Measurements from ENCODE around the gene PNPO. TPM values are rescaled to one million over a fixed set of nuclear protein-coding genes. Genes with fewer than 3 reads are reported as not detected.

PNPO gene
- 10 to 100 TPM; 18.1 to 70.5 TPM for total RNA-seq

- Histone ChIP-seq H3K4me1 (peaks cover 9% of the 10 kb centered on the region), H3K27ac (peak within 1 kb of the TSS; percentile 80), H3K4me3 (peak within 1 kb of the TSS; percentile 65), H3K9ac (ENCODE audit: low read depth in 2 of 2, low read length in 2 of 2) (peak within 1 kb of the TSS; percentile 83 to 92), H3K27me3 (no peaks in the 10 kb centered on the region), H3K36me3 (no peaks in the 10 kb centered on the region), H3K9me3 (no peaks in the 10 kb centered on the region)
- DNase-seq: peak; percentile 97
- TF ChIP-seq CTCF (IDR thresholded peaks at IDR 0.05): no peak
- intact Hi-C loops (cut with DNase I): loop anchor here (5.0 kb wide), 1 partner anchor 44 kb away; the partner anchor contains the start of gene SP2
Observed at GRCh38 chr17:47941246-47942095, at the start of gene PNPO. Gene PNPO (plus strand): TSS chr17:47941571. CDS start chr17:47941676, 105 bp downstream.

GRCh38 chr17:47894498-47895346 lies 46.6 kb upstream of the PNPO start:
- H3K27ac ChIP-seq: peak overlapping the region; percentile 65
- H3K9me3 ChIP-seq: no peaks in the 10 kb centered on the region
- peaks cover 18% of the 10 kb centered on the region for H3K4me1 ChIP-seq
- no peaks in the 10 kb centered on the region for H3K36me3 ChIP-seq
- H3K4me3 ChIP-seq: peak overlapping the region; percentile 44
- no peak for TF ChIP-seq CTCF (IDR thresholded peaks at IDR 0.05)
- H3K27me3 ChIP-seq: no peaks in the 10 kb centered on the region
- intact Hi-C loops (cut with DNase I): loop anchor here (5.0 kb wide), 1 partner anchor 48 kb away; the partner anchor contains the start of gene PNPO
- no peak for DNase-seq
- peak overlapping the region; percentile 82 to 83 for H3K9ac ChIP-seq (ENCODE audit: low read depth in 2 of 2, low read length in 2 of 2)

GRCh38 chr17:47895347-47895855 lies 46.0 kb upstream of the PNPO start:
- Histone ChIP-seq H3K36me3 (no peaks in the 10 kb centered on the region), H3K9ac (ENCODE audit: low read depth in 2 of 2, low read length in 2 of 2) (peak overlapping the region; percentile 82 to 83), H3K27ac (peak overlapping the region; percentile 65), H3K27me3 (no peaks in the 10 kb centered on the region), H3K4me1 (peaks cover 18% of the 10 kb centered on the region), H3K9me3 (no peaks in the 10 kb centered on the region), H3K4me3 (peak overlapping the region; percentile 44)
- no peak for TF ChIP-seq CTCF (IDR thresholded peaks at IDR 0.05)
- intact Hi-C loops (cut with DNase I): loop anchor here (5.0 kb wide), 1 partner anchor 47 kb away; the partner anchor contains the start of gene PNPO
- peak; percentile 55 for DNase-seq

- intact Hi-C loops (cut with DNase I): loop anchor here (5.0 kb wide), 1 partner anchor 46 kb away; the partner anchor contains the start of gene PNPO
- DNase-seq: peak; percentile 100
- no peak for TF ChIP-seq CTCF (IDR thresholded peaks at IDR 0.05)
- H3K4me3 ChIP-seq: peak within 1 kb of the TSS; percentile 82
- no peaks in the 10 kb centered on the region for H3K9me3 ChIP-seq
- peak within 1 kb of the TSS; percentile 92 to 98 for H3K9ac ChIP-seq (ENCODE audit: low read depth in 2 of 2, low read length in 2 of 2)
- no peaks in the 10 kb centered on the region for H3K36me3 ChIP-seq
- no peaks in the 10 kb centered on the region for H3K27me3 ChIP-seq
- peak within 1 kb of the TSS; percentile 86 for H3K27ac ChIP-seq
- peaks cover 18% of the 10 kb centered on the region for H3K4me1 ChIP-seq
Observed at GRCh38 chr17:47895856-47896671, 45.3 kb upstream of the PNPO start, which contains the start of gene SP2. Gene SP2 (plus strand): TSS chr17:47896236. CDS start chr17:47896287, 51 bp downstream.

Measured in colonic mucosa (tissue), 4 donors.